GM19099 (cell line): Measurements from ENCODE around the gene AHCYL2.

Source experiments
- POLR2A ChIP-seq: IDR thresholded peaks from 3 replicates; pipeline ENCODE4 v1.6.1; 2011; ENCODE audit warnings: low read depth; ENCODE audit not compliant: insufficient read length; ENCODE audit errors: extremely low read depth

AHCYL2 gene

GRCh38 chr7:129431911-129432643, 207.2 kb downstream of the AHCYL2 start:
- TF ChIP-seq POLR2A = no peak

GRCh38 chr7:129433847-129434674, 209.2 kb downstream of the AHCYL2 start, which contains the start of gene STRIP2:
Gene STRIP2, plus strand, starts transcription at chr7:129434432. Its CDS starts 41 bp downstream, at chr7:129434473.
- peak; percentile 72 for TF ChIP-seq POLR2A

- no peak for TF ChIP-seq POLR2A
Observed at GRCh38 chr7:129434675-129435318, 210.0 kb downstream of the AHCYL2 start.

GRCh38 chr7:129435414-129435829, 210.6 kb downstream of the AHCYL2 start:
- no peak for TF ChIP-seq POLR2A

- TF ChIP-seq POLR2A = no peak
Observed at GRCh38 chr7:129436335-129436923, 211.6 kb downstream of the AHCYL2 start.

GRCh38 chr7:129437190-129437589, 212.4 kb downstream of the AHCYL2 start:
- TF ChIP-seq POLR2A = no peak

GRCh38 chr7:129438281-129438838, 213.5 kb downstream of the AHCYL2 start:
- no peak for TF ChIP-seq POLR2A

GRCh38 chr7:129438839-129439651, 214.2 kb downstream of the AHCYL2 start:
- TF ChIP-seq POLR2A = no peak

- TF ChIP-seq POLR2A = no peak
Observed at GRCh38 chr7:129439963-129440625, 215.3 kb downstream of the AHCYL2 start.

GRCh38 chr7:129443612-129444011, 218.8 kb downstream of the AHCYL2 start:
- TF ChIP-seq POLR2A = no peak

GRCh38 chr7:129450295-129450694, 225.5 kb downstream of the AHCYL2 start:
- no peak for TF ChIP-seq POLR2A

GRCh38 chr7:129452589-129453231, 227.9 kb downstream of the AHCYL2 start:
- no peak for TF ChIP-seq POLR2A

- TF ChIP-seq POLR2A = no peak
Observed at GRCh38 chr7:129453510-129454248, 228.8 kb downstream of the AHCYL2 start.

GRCh38 chr7:129454249-129454551, 229.4 kb downstream of the AHCYL2 start:
- TF ChIP-seq POLR2A = no peak
